ENCODE results near the gene KIAA1328. TPM values are rescaled to one million over a fixed set of nuclear protein-coding genes. Genes with fewer than 3 reads are reported as not detected.
A peak's percentile ranks its signal among the peaks of the same experiment; 100 is the strongest.

The KIAA1328 gene
- total and polyA plus RNA-seq, 8 donors = 8.4 to 27.6 (median 22.9) TPM

DNA sequence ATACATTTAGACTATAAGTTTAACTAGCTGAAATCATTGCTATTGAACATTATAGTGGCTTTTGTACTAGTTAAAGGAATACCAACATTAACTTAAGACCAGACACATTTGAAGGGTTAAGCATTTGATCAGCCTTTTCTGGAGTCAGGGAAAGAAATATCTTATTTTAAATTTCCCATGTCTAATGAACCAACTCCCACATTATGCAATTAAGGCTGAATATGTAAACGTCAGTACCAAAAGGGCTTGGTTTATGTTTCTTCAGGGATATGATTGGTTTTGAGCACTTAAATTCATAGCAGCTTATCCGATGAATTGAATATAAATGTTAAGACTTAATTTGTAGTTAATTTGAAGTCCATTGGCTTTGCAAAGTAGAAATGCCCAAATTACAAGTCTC, 344.5 kb downstream of the KIAA1328 start:
- Histone ChIP-seq H3K36me3 (no peaks in the 10 kb centered on the region), H3K9me3 (no peaks in the 10 kb centered on the region), H3K4me3 (no peak overlapping the region), H3K27me3 (no peaks in the 10 kb centered on the region), H3K27ac (no peak overlapping the region), H3K4me1 (no peaks in the 10 kb centered on the region)
- no peak for ATAC-seq
- TF ChIP-seq, protein P1, sequence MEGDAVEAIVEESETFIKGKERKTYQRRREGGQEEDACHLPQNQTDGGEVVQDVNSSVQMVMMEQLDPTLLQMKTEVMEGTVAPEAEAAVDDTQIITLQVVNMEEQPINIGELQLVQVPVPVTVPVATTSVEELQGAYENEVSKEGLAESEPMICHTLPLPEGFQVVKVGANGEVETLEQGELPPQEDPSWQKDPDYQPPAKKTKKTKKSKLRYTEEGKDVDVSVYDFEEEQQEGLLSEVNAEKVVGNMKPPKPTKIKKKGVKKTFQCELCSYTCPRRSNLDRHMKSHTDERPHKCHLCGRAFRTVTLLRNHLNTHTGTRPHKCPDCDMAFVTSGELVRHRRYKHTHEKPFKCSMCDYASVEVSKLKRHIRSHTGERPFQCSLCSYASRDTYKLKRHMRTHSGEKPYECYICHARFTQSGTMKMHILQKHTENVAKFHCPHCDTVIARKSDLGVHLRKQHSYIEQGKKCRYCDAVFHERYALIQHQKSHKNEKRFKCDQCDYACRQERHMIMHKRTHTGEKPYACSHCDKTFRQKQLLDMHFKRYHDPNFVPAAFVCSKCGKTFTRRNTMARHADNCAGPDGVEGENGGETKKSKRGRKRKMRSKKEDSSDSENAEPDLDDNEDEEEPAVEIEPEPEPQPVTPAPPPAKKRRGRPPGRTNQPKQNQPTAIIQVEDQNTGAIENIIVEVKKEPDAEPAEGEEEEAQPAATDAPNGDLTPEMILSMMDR (IDR thresholded peaks at IDR 0.05) = no peak
- DNase-seq = no peak
- intact Hi-C loops (cut with DNase I) = no loop called here

DNA sequence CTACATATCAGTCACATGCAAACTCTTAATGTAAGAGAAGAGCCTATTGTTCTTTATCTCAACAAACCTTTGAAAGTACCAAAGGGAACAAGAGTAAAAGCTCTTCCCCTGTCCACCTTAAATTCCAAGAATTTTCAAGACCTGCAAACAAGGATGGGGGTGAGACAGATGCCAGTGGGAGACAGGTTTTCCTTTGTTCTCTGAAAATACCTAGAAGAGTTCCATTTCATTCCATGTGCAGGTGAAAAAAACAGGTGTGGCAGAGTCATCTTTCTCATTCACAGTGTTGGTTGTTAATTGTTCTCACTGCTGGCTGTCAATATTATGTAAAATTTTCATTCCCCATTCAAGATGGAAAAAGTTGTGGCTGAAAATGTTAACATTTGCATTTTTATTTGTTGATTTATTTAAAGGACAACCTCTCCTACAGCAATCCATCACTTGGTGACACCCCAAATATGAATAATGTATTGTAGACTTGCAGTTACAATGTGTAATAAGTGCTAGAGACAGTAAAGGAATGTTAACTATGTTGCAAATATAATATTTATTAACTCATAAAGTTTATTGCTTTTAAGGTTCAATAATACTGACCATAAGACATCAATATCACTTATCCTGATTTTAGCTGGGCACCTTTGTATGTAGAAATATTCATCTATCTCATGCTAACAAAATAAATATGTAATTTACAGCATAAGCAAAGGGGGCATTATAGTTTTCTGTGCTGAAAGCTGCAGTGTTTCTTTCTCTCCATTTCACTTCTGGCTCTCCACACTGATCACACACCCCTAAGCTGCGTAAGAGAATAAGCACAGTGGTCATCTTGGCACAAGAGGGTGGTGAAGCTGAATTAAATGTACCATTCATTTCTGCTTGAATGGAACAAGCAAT, 347.0 kb downstream of the KIAA1328 start:
- TF ChIP-seq, protein P1 (IDR thresholded peaks at IDR 0.05) = no peak
- intact Hi-C loops (cut with DNase I) = no loop called here
- DNase-seq = no peak
- peak; percentile 58 for ATAC-seq
- Histone ChIP-seq H3K27ac (no peak overlapping the region), H3K4me1 (no peaks in the 10 kb centered on the region), H3K9me3 (no peaks in the 10 kb centered on the region), H3K27me3 (no peaks in the 10 kb centered on the region), H3K36me3 (no peaks in the 10 kb centered on the region), H3K4me3 (no peak overlapping the region)

DNA sequence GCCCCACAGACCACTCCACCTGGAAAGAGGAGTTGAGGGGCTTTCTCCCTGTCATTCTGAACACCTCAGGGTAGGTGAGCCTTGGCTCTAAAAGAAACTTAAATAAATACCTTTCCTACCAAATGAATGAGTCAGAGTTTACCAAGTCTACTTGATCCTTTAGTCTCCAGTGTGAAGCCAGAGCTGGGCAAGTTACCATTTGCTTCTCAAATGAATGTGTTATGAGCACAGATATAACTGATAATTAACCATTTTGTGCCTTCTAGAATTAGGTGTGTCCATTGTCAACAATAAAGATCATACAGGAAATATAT, 347.7 kb downstream of the KIAA1328 start:
- H3K27ac ChIP-seq = no peak overlapping the region
- intact Hi-C loops (cut with DNase I) = no loop called here
- H3K4me1 ChIP-seq = no peaks in the 10 kb centered on the region
- H3K9me3 ChIP-seq = no peaks in the 10 kb centered on the region
- no peak overlapping the region for H3K4me3 ChIP-seq
- ATAC-seq (peak; percentile 94), DNase-seq (no peak)
- TF ChIP-seq, protein P1 (IDR thresholded peaks at IDR 0.05) = no peak
- H3K36me3 ChIP-seq = no peaks in the 10 kb centered on the region
- H3K27me3 ChIP-seq = no peaks in the 10 kb centered on the region

DNA sequence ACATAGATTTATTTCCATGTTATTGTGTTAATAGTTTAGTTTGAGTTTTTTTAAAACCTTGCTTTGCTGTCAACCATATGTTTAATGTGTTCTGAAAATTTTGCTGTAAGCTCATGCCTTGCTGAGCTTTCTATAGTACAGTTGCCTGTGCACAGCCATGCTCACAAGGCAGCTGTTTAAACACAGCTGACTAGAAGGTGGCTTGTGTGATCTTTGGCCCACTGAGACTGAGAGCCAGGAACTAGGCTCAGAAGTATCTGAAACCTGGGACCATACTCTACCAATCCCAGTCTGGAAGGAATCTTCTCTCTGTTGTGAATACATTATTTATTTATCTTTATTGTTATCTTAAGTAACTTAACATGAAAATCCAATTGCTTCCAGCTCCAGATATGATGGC, 350.5 kb downstream of the KIAA1328 start:
- Histone ChIP-seq H3K27me3 (no peaks in the 10 kb centered on the region), H3K27ac (no peak overlapping the region), H3K4me1 (no peaks in the 10 kb centered on the region), H3K36me3 (no peaks in the 10 kb centered on the region), H3K4me3 (no peak overlapping the region), H3K9me3 (no peaks in the 10 kb centered on the region)
- TF ChIP-seq, protein P1 (IDR thresholded peaks at IDR 0.05) = no peak
- ATAC-seq = no peak
- intact Hi-C loops (cut with DNase I) = no loop called here
- DNase-seq = no peak

DNA sequence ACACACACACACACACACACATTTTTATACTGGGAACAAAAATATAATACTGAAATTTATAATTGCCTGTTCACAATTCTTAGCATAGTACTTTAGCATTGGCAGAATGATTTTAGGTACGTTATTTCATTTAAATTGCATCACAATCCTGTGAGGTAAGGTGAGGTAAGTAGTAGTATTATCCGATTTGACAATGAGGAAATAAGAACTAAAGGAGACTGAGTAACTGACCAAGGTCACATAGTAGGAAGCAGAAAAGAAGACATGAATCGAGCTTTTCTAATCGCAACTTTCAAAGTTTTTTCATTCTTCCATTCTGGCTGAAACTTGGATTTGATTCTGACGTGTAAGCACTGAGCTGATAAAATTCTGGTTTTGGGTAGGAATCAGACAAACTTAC, 351.2 kb downstream of the KIAA1328 start:
- ATAC-seq (no peak), DNase-seq (no peak)
- no peaks in the 10 kb centered on the region for H3K9me3 ChIP-seq
- no peak overlapping the region for H3K27ac ChIP-seq
- H3K4me1 ChIP-seq = no peaks in the 10 kb centered on the region
- intact Hi-C loops (cut with DNase I) = no loop called here
- no peak overlapping the region for H3K4me3 ChIP-seq
- H3K36me3 ChIP-seq = no peaks in the 10 kb centered on the region
- TF ChIP-seq, protein P1 (IDR thresholded peaks at IDR 0.05) = no peak
- H3K27me3 ChIP-seq = no peaks in the 10 kb centered on the region

Data from left lung (tissue), 10 donors.